Adrenal gland (tissue), 12 donors: ENCODE data around the gene LRRK1. TPM values are rescaled to one million over a fixed set of nuclear protein-coding genes. Genes with fewer than 3 reads are reported as not detected.

ENCODE experiments used
- DNase-seq, 7 donors: peaks; one replicate each; pipeline ENCODE4 v3.0.0-alpha.2; 2019 to 2020
- H3K27ac ChIP-seq, 5 donors: fragments of 200-600 bp; sonication (generic) in 4 of 5; 1 replicate in 3 of 5; 2 replicates in 2 of 5; pipeline versions ENCODE4 v1.5.1 to v1.8.0; 2016 to 2020; ENCODE audit warnings: mild to moderate bottlenecking in 1 of 5
- H3K27me3 ChIP-seq: fragments of 200-600 bp; 2 replicates; pipeline ENCODE4 v1.8.0; 2021
- H3K36me3 ChIP-seq, 2 donors: fragments of 200-600 bp; replicated peaks in 1 of 2; 1 replicate in 1 of 2; 2 replicates in 1 of 2; pipeline versions ENCODE4 v1.5.1 to v1.8.0; 2018 to 2022
- H3K4me1 ChIP-seq, 2 donors: fragments of 200-600 bp; replicated peaks in 1 of 2; 1 replicate in 1 of 2; 2 replicates in 1 of 2; pipeline versions ENCODE4 v1.5.1 to v1.8.0; 2018 to 2021
- H3K4me3 ChIP-seq, 4 donors: fragments of 200-600 bp; sonication (generic) in 3 of 4; one replicate each; pipeline ENCODE4 v1.5.1; 2016 to 2018
- H3K9me3 ChIP-seq, 3 donors: fragments of 200-600 bp; sonication (generic) in 1 of 3; replicated peaks in 1 of 3; 1 replicate in 2 of 3; 2 replicates in 1 of 3; pipeline versions ENCODE4 v1.5.1 to v1.8.0; 2016 to 2021
- POLR2A ChIP-seq, 2 donors: fragments of 450-650 bp; IDR thresholded peaks; one replicate each; pipeline ENCODE4 v1.6.1; 2017; ENCODE audit warnings: antibody characterized with exemption in 2 of 2, mild to moderate bottlenecking in 2 of 2, moderate library complexity in 1 of 2
- WGBS, 4 donors: extraction: QIAGEN DNeasy Blood & Tissue Kit in 2 of 4; methylation state at CpG; one replicate each; pipeline versions ENCODE4 v1.1.5 to v1.1.7; 2013 to 2017; 5-methylcytosine and 5-hydroxymethylcytosine counted together
- intact Hi-C, 2 donors: fragments of 100-400 bp; cut with DNase I; formaldehyde crosslinking; loops; one replicate each; pipeline versions ENCODE4 v1.14.1 to v1.15.0; 2022 to 2023
- polyA plus RNA-seq, 3 donors: library from polyadenylated mRNA; stranded (reverse); fragments of 200-250 nt in 2 of 3; fragments of 350-450 nt in 1 of 3; fragmentation: Illumina TruSeq in 1 of 3; extraction: RNeasy Lipid Tissue Mini Kit (QIAGEN cat#74804) in 1 of 3; gene quantifications; one replicate each; pipeline ENCODE4 v1.2.3, GENCODE V29; 2013 to 2014
- total RNA-seq, 9 donors: library from RNA; depleted of rRNA in 4 of 9; stranded (reverse); fragments of >200 nt in 4 of 9; fragments of 120-200 nt in 1 of 9; fragmentation: NEBNext Ultra II Directional in 1 of 9; extraction: Animal tissue kit (Norgen Biotek cat#: 25700) in 1 of 9; gene quantifications; one replicate each; pipeline versions ENCODE4 v1.1.0 to v1.2.4, GENCODE V29; 2013 to 2023
- TF ChIP-seq, protein P1 (sequence below), 6 experiments: fragments of 450-650 bp in 4 of 6; fragments of 200-600 bp in 2 of 6; sonication (generic) in 1 of 6; IDR thresholded peaks; 1 replicate in 5 of 6; 2 replicates in 1 of 6; pipeline versions ENCODE4 v1.5.1 to v1.8.0; 2016 to 2021; ENCODE audit warnings: antibody characterized with exemption in 6 of 6, mild to moderate bottlenecking in 2 of 6, moderate library complexity in 1 of 6
- donor health status: healthy with polysubstance abuse.
- donor health status: Bipolar disorder and iron deficiency.
- donor health status: DM: yes; HTN: yes; CAD: no.
- donor health status: DM: no; HTN: no; CAD: no.
- donor health status: DM: no; HTN: no; CAD: no.
- donor health status: DM: yes; HTN: yes; CAD: no.

LRRK1 gene
- total and polyA plus RNA-seq, 12 donors: 0.44 to 13.1 (median 7.7) TPM

DNA sequence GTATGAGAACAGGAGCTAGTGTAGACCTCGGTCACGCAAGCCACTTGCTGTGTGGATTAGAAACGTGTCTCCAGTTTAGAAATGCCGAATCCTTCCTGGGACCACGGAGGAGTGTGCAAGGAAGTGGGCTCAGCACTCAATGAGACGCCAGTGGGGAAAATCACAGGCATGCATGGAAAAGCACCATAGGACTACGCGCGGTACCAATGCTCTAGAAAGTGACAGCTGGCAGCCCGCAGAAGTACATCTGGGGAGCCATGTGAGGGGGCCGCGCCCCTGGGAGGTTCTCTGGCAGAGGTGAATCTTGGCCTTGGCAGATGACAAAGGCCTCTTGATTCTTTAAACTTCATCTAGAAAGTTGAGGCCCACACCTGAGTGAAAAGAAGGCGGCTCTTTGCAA lies 99.3 kb downstream of the LRRK1 start:
- TF ChIP-seq POLR2A (IDR thresholded peaks at IDR 0.05): no peak
- TF ChIP-seq, protein P1, sequence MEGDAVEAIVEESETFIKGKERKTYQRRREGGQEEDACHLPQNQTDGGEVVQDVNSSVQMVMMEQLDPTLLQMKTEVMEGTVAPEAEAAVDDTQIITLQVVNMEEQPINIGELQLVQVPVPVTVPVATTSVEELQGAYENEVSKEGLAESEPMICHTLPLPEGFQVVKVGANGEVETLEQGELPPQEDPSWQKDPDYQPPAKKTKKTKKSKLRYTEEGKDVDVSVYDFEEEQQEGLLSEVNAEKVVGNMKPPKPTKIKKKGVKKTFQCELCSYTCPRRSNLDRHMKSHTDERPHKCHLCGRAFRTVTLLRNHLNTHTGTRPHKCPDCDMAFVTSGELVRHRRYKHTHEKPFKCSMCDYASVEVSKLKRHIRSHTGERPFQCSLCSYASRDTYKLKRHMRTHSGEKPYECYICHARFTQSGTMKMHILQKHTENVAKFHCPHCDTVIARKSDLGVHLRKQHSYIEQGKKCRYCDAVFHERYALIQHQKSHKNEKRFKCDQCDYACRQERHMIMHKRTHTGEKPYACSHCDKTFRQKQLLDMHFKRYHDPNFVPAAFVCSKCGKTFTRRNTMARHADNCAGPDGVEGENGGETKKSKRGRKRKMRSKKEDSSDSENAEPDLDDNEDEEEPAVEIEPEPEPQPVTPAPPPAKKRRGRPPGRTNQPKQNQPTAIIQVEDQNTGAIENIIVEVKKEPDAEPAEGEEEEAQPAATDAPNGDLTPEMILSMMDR (IDR thresholded peaks at IDR 0.05): no peak
- intact Hi-C loops: loop anchor here in 1 of 2 donors (5.0 kb wide), 2 partner anchors 69 to 244 kb away; no protein-coding TSS in a partner anchor
- Histone ChIP-seq H3K4me3 (no peak overlapping the region), H3K27ac (peak overlapping the region in 1 of 5 donors; percentile 45), H3K9me3 (no peaks in the 10 kb centered on the region), H3K4me1 (peaks cover 0 to 16% of the 10 kb centered on the region in 2 donors), H3K36me3 (peaks cover 0 to 8% of the 10 kb centered on the region in 2 donors), H3K27me3 (peaks cover 2% of the 10 kb centered on the region)
- WGBS, 4 donors: 83 to 87% (median 85%) methylated on average over 13 of the region's 13 CpGs
- peak in 2 of 7 donors; percentile 16 to 48 for DNase-seq

DNA sequence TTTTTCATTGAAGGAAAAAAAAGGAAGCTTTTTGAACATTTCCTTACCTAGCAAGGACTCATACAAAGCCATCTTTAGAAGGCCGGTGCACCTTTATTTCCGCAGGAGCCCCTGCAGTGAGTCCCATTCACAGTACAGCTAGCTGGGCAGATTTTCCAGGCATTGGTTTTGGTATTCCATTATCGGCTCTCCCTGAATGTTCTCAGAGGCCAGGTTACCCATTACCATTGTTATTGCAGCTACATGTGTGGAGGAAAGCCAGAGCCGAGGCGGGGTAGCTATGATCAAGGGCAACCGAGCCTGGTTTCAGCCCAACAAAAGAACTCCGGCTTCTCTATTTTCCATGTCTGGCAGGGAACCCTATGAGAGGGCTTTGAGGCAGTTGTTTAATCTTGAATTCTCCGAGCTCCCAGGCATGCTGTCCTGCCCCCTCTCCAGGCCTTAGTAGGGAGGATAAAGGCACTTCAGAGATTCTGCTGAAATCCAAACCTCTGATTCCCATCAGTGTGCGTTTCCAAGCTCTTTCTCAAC lies 100.3 kb downstream of the LRRK1 start:
- no peak overlapping the region for H3K4me3 ChIP-seq
- 83 to 86% (median 86%) methylated on average over 7 to 9 of the region's 9 CpGs for WGBS, 4 donors
- DNase-seq: peak in 2 of 7 donors; percentile 6 to 15
- peaks cover 0 to 19% of the 10 kb centered on the region in 2 donors for H3K4me1 ChIP-seq
- no peaks in the 10 kb centered on the region for H3K9me3 ChIP-seq
- TF ChIP-seq, protein P1 (IDR thresholded peaks at IDR 0.05): no peak
- TF ChIP-seq POLR2A (IDR thresholded peaks at IDR 0.05): no peak
- intact Hi-C loops: loop anchor here in 1 of 2 donors (5.0 kb wide), 2 partner anchors 68 to 243 kb away; no protein-coding TSS in a partner anchor
- peaks cover 0 to 8% of the 10 kb centered on the region in 2 donors for H3K36me3 ChIP-seq
- H3K27ac ChIP-seq: no peak overlapping the region
- H3K27me3 ChIP-seq: no peaks in the 10 kb centered on the region

DNA sequence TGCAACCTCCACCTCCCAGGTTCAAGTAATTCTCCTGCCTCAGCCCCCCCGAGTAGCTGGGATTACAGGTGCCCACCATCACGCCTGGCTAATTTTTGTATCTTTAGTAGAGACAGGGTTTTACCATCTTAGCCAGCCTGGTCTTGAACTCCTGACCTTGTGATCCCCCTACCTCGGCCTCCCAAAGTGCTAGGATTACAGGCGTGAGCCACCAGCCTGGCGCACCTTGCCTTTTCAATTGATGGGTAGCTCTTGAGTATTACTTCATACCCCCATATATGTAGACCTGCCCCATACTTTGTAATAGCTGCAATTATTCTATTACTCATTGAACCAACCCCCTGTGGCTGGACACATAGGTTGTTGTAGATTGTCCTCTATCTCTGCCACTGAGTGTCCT lies 101.3 kb downstream of the LRRK1 start:
- peaks cover 0 to 7% of the 10 kb centered on the region in 2 donors for H3K36me3 ChIP-seq
- no peak for TF ChIP-seq POLR2A (IDR thresholded peaks at IDR 0.05)
- TF ChIP-seq, protein P1 (IDR thresholded peaks at IDR 0.05): no peak
- H3K27me3 ChIP-seq: no peaks in the 10 kb centered on the region
- no peaks in the 10 kb centered on the region for H3K9me3 ChIP-seq
- H3K4me1 ChIP-seq: peaks cover 0 to 24% of the 10 kb centered on the region in 2 donors
- intact Hi-C loops: loop anchor here in 1 of 2 donors (5.0 kb wide), 1 partner anchor 62 kb away; no protein-coding TSS in a partner anchor
- DNase-seq: peak in 1 of 7 donors; percentile 6
- 78 to 95% (median 90%) methylated on average over 5 of the region's 5 CpGs for WGBS, 4 donors
- no peak overlapping the region for H3K27ac ChIP-seq
- H3K4me3 ChIP-seq: no peak overlapping the region

DNA sequence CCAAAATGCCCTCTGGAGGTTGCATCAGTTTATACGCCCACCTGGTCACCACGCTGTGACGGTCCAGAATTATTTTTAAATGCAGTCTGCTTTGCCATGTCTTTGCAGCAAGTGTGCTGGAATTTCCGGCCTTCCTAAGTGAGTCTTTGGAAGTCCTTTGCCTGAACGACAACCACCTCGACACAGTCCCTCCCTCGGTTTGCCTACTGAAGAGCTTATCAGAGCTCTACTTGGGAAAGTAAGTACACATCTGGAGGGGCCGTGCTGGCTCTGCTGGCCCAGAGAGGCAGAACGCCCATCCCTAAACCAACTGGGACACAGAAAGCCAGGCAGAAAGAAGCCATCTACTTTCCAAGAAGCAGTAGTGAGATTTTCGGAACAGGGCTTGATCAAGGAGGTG lies 101.8 kb downstream of the LRRK1 start:
- WGBS, 4 donors: 82 to 91% (median 89%) methylated on average over 9 to 10 of the region's 10 CpGs
- Histone ChIP-seq H3K4me1 (peaks cover 0 to 24% of the 10 kb centered on the region in 2 donors), H3K36me3 (peaks cover 0 to 3% of the 10 kb centered on the region in 2 donors), H3K27me3 (no peaks in the 10 kb centered on the region), H3K27ac (no peak overlapping the region), H3K4me3 (no peak overlapping the region), H3K9me3 (no peaks in the 10 kb centered on the region)
- TF ChIP-seq POLR2A (IDR thresholded peaks at IDR 0.05): no peak
- TF ChIP-seq, protein P1 (IDR thresholded peaks at IDR 0.05): no peak
- peak in 2 of 7 donors; percentile 16 to 41 for DNase-seq
- intact Hi-C loops: loop anchor here in 1 of 2 donors (5.0 kb wide), 1 partner anchor 61 kb away; no protein-coding TSS in a partner anchor
